GM23338 (cell line): Measurements from ENCODE around the gene TAOK1.

Source experiments
- CREB1 ChIP-seq: fragments of 250-450 bp; sonication (Bioruptor Pico); IDR thresholded peaks from 2 replicates; pipeline ENCODE4 v1.5.0; 2020; ENCODE audit warnings: low read depth, mild to moderate bottlenecking, moderate library complexity
- CTCF ChIP-seq, 2 experiments: fragments of 200-600 bp in 1 of 2; sonication (generic) in 1 of 2; conservative IDR thresholded peaks; 2 replicates each; pipeline versions ENCODE4 v1.5.1 to v1.6.1; 2016 to 2017; ENCODE audit warnings: antibody characterized with exemption in 2 of 2, low read depth in 2 of 2, mild to moderate bottlenecking in 2 of 2, moderate library complexity in 1 of 2
- ETS1 ChIP-seq: IDR thresholded peaks from 2 replicates; pipeline ENCODE4 v1.6.1; 2016; ENCODE audit warnings: antibody characterized with exemption
- EZH2 ChIP-seq: fragments of 200-600 bp; sonication (generic); IDR thresholded peaks from one replicate; pipeline ENCODE4 v1.8.0; 2017; ENCODE audit warnings: antibody characterized with exemption, mild to moderate bottlenecking, low read depth; ENCODE audit not compliant: unreplicated experiment
- EZH2phosphoT487 ChIP-seq: fragments of 200-600 bp; sonication (generic); IDR thresholded peaks from one replicate; pipeline ENCODE4 v1.8.1; 2018; ENCODE audit warnings: antibody characterized with exemption; ENCODE audit not compliant: unreplicated experiment
- JUNB ChIP-seq: IDR thresholded peaks from one replicate; pipeline ENCODE4 v1.6.1; 2016; ENCODE audit warnings: antibody characterized with exemption; ENCODE audit not compliant: unreplicated experiment
- NANOG ChIP-seq: IDR thresholded peaks from 2 replicates; pipeline ENCODE4 v1.6.1; 2016; ENCODE audit warnings: antibody characterized with exemption, borderline replicate concordance
- POLR2AphosphoS5 ChIP-seq: IDR thresholded peaks from 2 replicates; pipeline ENCODE4 v1.6.1; 2016; ENCODE audit warnings: antibody characterized with exemption, low read depth
- REST ChIP-seq: IDR thresholded peaks from one replicate; pipeline ENCODE4 v1.6.1; 2018; ENCODE audit warnings: antibody characterized with exemption; ENCODE audit not compliant: unreplicated experiment
- STAT1 ChIP-seq: IDR thresholded peaks from one replicate; pipeline ENCODE4 v1.6.1; 2016; ENCODE audit warnings: antibody characterized with exemption; ENCODE audit not compliant: unreplicated experiment
- ZNF114 ChIP-seq: fragments of 250-450 bp; sonication (Bioruptor Pico); IDR thresholded peaks from 2 replicates; pipeline ENCODE4 v1.5.0; 2020; ENCODE audit warnings: mild to moderate bottlenecking, moderate library complexity
- ZNF331 ChIP-seq: fragments of 250-450 bp; sonication (Bioruptor Pico); IDR thresholded peaks from 2 replicates; pipeline ENCODE4 v1.5.0; 2020; ENCODE audit warnings: low read depth, mild to moderate bottlenecking, moderate library complexity
- ZNF462 ChIP-seq: fragments of 250-450 bp; sonication (Bioruptor Pico); IDR thresholded peaks from 2 replicates; pipeline ENCODE4 v1.5.0; 2020; ENCODE audit warnings: mild to moderate bottlenecking, moderate library complexity

- TF ChIP-seq EZH2phosphoT487 (no peak), CTCF (conservative IDR thresholded peaks at IDR 0.05; ENCODE audit: low read depth in 2 of 2) (no peak), EZH2 (no peak), REST (no peak), POLR2AphosphoS5 (no peak), STAT1 (no peak), JUNB (no peak), CREB1 (CRISPR knock-in tag) (no peak), ETS1 (no peak), ZNF331 (no peak), NANOG (no peak), ZNF114 (no peak), ZNF462 (CRISPR knock-in tag) (no peak)
Observed at GRCh38 chr17:29591146-29591736, 201.1 kb downstream of the TAOK1 start.
